GM12864 (cell line): ENCODE data around the gene C11orf42.

Experiments used
- DNase-seq: peaks from one replicate; pipeline ENCODE4 v3.0.0-alpha.2; 2011; ENCODE audit warnings: low read depth
- H3K4me3 ChIP-seq: 2 replicates; pipeline ENCODE4 v1.5.1; 2011; ENCODE audit warnings: mild to moderate bottlenecking, low read depth, low read length, control low read depth
- CTCF ChIP-seq: IDR thresholded peaks from 2 replicates; pipeline ENCODE4 v1.5.1; 2011; ENCODE audit warnings: low read depth, mild to moderate bottlenecking, moderate library complexity, low read length, control low read depth, inconsistent platforms; ENCODE audit errors: missing control alignments

The C11orf42 gene

GRCh38 chr11:6205366-6205765, at the start of gene C11orf42:
C11orf42 (plus strand) TSS chr11:6205557; CDS start chr11:6205616, 59 bp downstream.
- no peak within 1 kb of the TSS for H3K4me3 ChIP-seq
- TF ChIP-seq CTCF: no peak
- DNase-seq: no peak

GRCh38 chr11:6156628-6157359, 48.6 kb upstream of the C11orf42 start:
- H3K4me3 ChIP-seq: no peak overlapping the region
- no peak for DNase-seq
- TF ChIP-seq CTCF: no peak

GRCh38 chr11:6170226-6170625, 35.1 kb upstream of the C11orf42 start, which contains the start of gene OR52B2:
OR52B2 (minus strand) TSS chr11:6170326; CDS start chr11:6170326, 0 bp downstream.
- DNase-seq: no peak
- TF ChIP-seq CTCF: no peak
- H3K4me3 ChIP-seq: no peak within 1 kb of the TSS

GRCh38 chr11:6175440-6175839, 29.9 kb upstream of the C11orf42 start:
- TF ChIP-seq CTCF: no peak
- DNase-seq: no peak
- no peak overlapping the region for H3K4me3 ChIP-seq

GRCh38 chr11:6191742-6192141, 13.6 kb upstream of the C11orf42 start:
- DNase-seq: no peak
- no peak for TF ChIP-seq CTCF
- no peak overlapping the region for H3K4me3 ChIP-seq

DNA sequence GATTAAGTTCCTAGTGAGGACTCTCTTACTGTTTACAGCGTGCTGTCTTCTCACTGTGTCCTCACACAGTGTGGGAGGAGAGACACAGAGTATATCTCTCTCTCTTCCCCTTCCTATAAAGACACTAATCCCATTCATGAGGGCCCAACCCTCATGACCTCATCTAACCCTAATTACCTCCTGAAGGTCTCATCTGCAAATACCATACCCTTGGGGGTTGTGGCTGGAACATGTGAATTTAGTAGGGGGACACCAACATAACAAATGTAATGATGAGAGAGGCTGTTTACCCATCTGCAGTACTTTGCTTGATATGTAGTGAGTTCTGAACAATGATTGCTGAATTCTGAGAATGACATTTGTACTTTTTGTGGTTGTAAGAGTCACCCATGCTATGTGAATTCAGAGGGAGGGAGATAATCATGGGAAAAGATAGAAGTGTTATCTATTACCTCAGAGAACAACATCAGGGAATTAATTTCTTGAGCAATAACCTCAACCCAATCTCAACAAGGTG, 11.2 kb upstream of the C11orf42 start:
- TF ChIP-seq CTCF: no peak

GRCh38 chr11:6196396-6196795, 9.0 kb upstream of the C11orf42 start:
- H3K4me3 ChIP-seq: no peak overlapping the region
- TF ChIP-seq CTCF: no peak
- DNase-seq: no peak

More for the DNA sequence above, 11.2 kb upstream of the C11orf42 start:
- no peak for DNase-seq
- H3K4me3 ChIP-seq: no peak overlapping the region
